Neural cell (in vitro differentiated cells): Measurements from ENCODE around the gene MXD3.

ENCODE experiments used
- EZH2 ChIP-seq: fragments of 200-600, 300-800 bp; shearing (Covaris generic), sonication (generic); IDR thresholded peaks from 2 replicates; pipeline ENCODE4 v1.6.1; 2014; ENCODE audit warnings: antibody characterized with exemption, low read length, borderline replicate concordance, mild to moderate bottlenecking; ENCODE audit not compliant: insufficient read depth, poor library complexity, severe bottlenecking
- POLR2AphosphoS5 ChIP-seq: IDR thresholded peaks from 2 replicates; pipeline ENCODE4 v1.6.1; 2012
- SMC3 ChIP-seq: fragments of 450-650 bp; conservative IDR thresholded peaks from 2 replicates; pipeline ENCODE4 v1.6.1; 2014; ENCODE audit warnings: antibody characterized with exemption, mild to moderate bottlenecking, moderate library complexity; ENCODE audit not compliant: poor library complexity
- TAF1 ChIP-seq: IDR thresholded peaks from 2 replicates; pipeline ENCODE4 v1.6.1; 2012; ENCODE audit warnings: low read depth
- TF ChIP-seq, protein P1 (sequence below): fragments of 450-650 bp; IDR thresholded peaks from 2 replicates; pipeline ENCODE4 v1.5.1; 2014; ENCODE audit warnings: antibody characterized with exemption, mild to moderate bottlenecking, moderate library complexity; ENCODE audit not compliant: poor library complexity, severe bottlenecking
- TF ChIP-seq, protein P2 (sequence below): IDR thresholded peaks from 2 replicates; pipeline ENCODE4 v1.6.1; 2012; ENCODE audit warnings: borderline replicate concordance

DNA sequence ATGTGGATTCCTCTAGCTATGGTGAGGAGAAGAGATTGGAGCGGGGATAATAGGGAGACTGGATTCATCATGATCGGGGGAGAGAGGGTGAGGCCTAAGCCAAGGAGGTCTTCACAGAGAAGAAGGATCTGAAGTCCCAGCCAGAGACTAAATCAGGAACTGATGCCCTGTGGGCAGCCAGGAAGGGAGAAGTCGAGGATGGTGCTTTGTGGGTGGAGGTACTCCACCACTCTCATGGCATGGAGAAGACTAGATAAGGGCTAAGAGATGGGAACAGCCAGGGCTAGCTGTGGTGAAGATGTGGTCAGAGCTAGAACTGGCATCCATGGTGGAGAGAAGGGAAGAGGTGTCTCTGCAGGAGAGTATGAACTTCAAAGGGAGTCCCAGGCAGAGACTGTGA lies 43.0 kb upstream of the MXD3 start:
- TF ChIP-seq, protein P1, sequence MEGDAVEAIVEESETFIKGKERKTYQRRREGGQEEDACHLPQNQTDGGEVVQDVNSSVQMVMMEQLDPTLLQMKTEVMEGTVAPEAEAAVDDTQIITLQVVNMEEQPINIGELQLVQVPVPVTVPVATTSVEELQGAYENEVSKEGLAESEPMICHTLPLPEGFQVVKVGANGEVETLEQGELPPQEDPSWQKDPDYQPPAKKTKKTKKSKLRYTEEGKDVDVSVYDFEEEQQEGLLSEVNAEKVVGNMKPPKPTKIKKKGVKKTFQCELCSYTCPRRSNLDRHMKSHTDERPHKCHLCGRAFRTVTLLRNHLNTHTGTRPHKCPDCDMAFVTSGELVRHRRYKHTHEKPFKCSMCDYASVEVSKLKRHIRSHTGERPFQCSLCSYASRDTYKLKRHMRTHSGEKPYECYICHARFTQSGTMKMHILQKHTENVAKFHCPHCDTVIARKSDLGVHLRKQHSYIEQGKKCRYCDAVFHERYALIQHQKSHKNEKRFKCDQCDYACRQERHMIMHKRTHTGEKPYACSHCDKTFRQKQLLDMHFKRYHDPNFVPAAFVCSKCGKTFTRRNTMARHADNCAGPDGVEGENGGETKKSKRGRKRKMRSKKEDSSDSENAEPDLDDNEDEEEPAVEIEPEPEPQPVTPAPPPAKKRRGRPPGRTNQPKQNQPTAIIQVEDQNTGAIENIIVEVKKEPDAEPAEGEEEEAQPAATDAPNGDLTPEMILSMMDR: no peak
- TF ChIP-seq TAF1 (no peak), EZH2 (no peak), POLR2AphosphoS5 (no peak), SMC3 (no peak)
- TF ChIP-seq, protein P2, sequence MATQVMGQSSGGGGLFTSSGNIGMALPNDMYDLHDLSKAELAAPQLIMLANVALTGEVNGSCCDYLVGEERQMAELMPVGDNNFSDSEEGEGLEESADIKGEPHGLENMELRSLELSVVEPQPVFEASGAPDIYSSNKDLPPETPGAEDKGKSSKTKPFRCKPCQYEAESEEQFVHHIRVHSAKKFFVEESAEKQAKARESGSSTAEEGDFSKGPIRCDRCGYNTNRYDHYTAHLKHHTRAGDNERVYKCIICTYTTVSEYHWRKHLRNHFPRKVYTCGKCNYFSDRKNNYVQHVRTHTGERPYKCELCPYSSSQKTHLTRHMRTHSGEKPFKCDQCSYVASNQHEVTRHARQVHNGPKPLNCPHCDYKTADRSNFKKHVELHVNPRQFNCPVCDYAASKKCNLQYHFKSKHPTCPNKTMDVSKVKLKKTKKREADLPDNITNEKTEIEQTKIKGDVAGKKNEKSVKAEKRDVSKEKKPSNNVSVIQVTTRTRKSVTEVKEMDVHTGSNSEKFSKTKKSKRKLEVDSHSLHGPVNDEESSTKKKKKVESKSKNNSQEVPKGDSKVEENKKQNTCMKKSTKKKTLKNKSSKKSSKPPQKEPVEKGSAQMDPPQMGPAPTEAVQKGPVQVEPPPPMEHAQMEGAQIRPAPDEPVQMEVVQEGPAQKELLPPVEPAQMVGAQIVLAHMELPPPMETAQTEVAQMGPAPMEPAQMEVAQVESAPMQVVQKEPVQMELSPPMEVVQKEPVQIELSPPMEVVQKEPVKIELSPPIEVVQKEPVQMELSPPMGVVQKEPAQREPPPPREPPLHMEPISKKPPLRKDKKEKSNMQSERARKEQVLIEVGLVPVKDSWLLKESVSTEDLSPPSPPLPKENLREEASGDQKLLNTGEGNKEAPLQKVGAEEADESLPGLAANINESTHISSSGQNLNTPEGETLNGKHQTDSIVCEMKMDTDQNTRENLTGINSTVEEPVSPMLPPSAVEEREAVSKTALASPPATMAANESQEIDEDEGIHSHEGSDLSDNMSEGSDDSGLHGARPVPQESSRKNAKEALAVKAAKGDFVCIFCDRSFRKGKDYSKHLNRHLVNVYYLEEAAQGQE: no peak
